ENCODE results near the gene TAS1R3. TPM values are rescaled to one million over a fixed set of nuclear protein-coding genes. Genes with fewer than 3 reads are reported as not detected.
A peak's percentile ranks its signal among the peaks of the same experiment; 100 is the strongest.

TAS1R3 gene
- total and polyA plus RNA-seq, 4 donors: 0.19 to 0.36 (median 0.33) TPM; not detected in 1

DNA sequence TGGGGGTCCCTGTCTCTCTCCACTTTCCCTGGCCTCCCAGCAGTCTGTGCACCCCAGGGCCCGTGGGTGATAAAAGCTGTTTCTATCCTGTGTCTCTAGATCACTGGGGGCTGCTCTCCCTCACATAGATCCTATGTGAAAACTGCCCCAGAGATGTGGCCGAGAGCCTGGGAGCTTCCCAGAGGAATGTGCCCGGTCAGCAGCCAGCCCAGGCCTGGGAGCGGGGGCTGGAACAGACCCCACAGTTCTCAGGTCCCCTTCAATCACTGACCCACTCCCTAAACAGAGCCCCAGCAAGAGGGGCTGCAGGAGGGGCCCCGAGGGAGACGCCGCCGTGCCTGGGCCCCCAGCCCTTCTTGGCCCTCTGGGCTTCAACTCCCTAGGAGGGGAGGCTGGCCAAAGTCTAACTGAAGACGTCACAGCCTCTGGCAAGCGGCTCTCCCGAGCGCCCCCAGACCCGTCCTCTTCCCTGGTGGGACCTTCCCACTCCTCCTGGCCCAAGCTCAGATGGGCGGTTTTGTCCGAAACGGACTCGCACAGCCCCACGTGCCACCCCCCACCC lies 26.9 kb downstream of the TAS1R3 start:
- H3K27me3 ChIP-seq (ENCODE audit: control insufficient read depth in 4 of 4, insufficient read depth in 4 of 4, low read length in 3 of 4): no peaks in the 10 kb centered on the region
- no peak overlapping the region for H3K9ac ChIP-seq (ENCODE audit: low read depth in 1 of 2, low read length in 2 of 2)
- peaks cover 0 to 11% (median 4%) of the 10 kb centered on the region in 4 donors for H3K4me1 ChIP-seq (ENCODE audit: control insufficient read depth in 4 of 4, insufficient read depth in 4 of 4, low read length in 3 of 4)
- peak overlapping the region; percentile 25 to 63 for H3K27ac ChIP-seq (ENCODE audit: low read depth in 1 of 2, low read length in 2 of 2)
- H3K4me3 ChIP-seq (ENCODE audit: low read depth in 1 of 3, low read length in 3 of 3): peak overlapping the region in 1 of 3 donors; percentile 37
- DNase-seq (ENCODE audit: low spot score): no peak
- no peaks in the 10 kb centered on the region for H3K9me3 ChIP-seq (ENCODE audit: control insufficient read depth in 4 of 4, low read length in 3 of 4)
- WGBS: 30% methylated on average over 18 of the region's 18 CpGs
- H3K36me3 ChIP-seq (ENCODE audit: control insufficient read depth in 4 of 4, insufficient read depth in 3 of 4, low read depth in 1 of 4, low read length in 3 of 4): no peaks in the 10 kb centered on the region
- TF ChIP-seq, protein P1, sequence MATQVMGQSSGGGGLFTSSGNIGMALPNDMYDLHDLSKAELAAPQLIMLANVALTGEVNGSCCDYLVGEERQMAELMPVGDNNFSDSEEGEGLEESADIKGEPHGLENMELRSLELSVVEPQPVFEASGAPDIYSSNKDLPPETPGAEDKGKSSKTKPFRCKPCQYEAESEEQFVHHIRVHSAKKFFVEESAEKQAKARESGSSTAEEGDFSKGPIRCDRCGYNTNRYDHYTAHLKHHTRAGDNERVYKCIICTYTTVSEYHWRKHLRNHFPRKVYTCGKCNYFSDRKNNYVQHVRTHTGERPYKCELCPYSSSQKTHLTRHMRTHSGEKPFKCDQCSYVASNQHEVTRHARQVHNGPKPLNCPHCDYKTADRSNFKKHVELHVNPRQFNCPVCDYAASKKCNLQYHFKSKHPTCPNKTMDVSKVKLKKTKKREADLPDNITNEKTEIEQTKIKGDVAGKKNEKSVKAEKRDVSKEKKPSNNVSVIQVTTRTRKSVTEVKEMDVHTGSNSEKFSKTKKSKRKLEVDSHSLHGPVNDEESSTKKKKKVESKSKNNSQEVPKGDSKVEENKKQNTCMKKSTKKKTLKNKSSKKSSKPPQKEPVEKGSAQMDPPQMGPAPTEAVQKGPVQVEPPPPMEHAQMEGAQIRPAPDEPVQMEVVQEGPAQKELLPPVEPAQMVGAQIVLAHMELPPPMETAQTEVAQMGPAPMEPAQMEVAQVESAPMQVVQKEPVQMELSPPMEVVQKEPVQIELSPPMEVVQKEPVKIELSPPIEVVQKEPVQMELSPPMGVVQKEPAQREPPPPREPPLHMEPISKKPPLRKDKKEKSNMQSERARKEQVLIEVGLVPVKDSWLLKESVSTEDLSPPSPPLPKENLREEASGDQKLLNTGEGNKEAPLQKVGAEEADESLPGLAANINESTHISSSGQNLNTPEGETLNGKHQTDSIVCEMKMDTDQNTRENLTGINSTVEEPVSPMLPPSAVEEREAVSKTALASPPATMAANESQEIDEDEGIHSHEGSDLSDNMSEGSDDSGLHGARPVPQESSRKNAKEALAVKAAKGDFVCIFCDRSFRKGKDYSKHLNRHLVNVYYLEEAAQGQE (IDR thresholded peaks at IDR 0.05): no peak
- no peak for TF ChIP-seq TAF1 (conservative IDR thresholded peaks at IDR 0.05)
- no peak for TF ChIP-seq FOXA1 (IDR thresholded peaks at IDR 0.05)
- TF ChIP-seq RXRA (IDR thresholded peaks at IDR 0.05): no peak
- TF ChIP-seq RAD21 (IDR thresholded peaks at IDR 0.05): no peak
- TF ChIP-seq HNF4A (conservative IDR thresholded peaks at IDR 0.05): no peak
- TF ChIP-seq, protein P2, sequence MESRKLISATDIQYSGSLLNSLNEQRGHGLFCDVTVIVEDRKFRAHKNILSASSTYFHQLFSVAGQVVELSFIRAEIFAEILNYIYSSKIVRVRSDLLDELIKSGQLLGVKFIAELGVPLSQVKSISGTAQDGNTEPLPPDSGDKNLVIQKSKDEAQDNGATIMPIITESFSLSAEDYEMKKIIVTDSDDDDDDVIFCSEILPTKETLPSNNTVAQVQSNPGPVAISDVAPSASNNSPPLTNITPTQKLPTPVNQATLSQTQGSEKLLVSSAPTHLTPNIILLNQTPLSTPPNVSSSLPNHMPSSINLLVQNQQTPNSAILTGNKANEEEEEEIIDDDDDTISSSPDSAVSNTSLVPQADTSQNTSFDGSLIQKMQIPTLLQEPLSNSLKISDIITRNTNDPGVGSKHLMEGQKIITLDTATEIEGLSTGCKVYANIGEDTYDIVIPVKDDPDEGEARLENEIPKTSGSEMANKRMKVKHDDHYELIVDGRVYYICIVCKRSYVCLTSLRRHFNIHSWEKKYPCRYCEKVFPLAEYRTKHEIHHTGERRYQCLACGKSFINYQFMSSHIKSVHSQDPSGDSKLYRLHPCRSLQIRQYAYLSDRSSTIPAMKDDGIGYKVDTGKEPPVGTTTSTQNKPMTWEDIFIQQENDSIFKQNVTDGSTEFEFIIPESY (IDR thresholded peaks at IDR 0.05): no peak
- TF ChIP-seq EGR1 (IDR thresholded peaks at IDR 0.05; ENCODE audit: low read depth in 2 of 2): no peak

DNA sequence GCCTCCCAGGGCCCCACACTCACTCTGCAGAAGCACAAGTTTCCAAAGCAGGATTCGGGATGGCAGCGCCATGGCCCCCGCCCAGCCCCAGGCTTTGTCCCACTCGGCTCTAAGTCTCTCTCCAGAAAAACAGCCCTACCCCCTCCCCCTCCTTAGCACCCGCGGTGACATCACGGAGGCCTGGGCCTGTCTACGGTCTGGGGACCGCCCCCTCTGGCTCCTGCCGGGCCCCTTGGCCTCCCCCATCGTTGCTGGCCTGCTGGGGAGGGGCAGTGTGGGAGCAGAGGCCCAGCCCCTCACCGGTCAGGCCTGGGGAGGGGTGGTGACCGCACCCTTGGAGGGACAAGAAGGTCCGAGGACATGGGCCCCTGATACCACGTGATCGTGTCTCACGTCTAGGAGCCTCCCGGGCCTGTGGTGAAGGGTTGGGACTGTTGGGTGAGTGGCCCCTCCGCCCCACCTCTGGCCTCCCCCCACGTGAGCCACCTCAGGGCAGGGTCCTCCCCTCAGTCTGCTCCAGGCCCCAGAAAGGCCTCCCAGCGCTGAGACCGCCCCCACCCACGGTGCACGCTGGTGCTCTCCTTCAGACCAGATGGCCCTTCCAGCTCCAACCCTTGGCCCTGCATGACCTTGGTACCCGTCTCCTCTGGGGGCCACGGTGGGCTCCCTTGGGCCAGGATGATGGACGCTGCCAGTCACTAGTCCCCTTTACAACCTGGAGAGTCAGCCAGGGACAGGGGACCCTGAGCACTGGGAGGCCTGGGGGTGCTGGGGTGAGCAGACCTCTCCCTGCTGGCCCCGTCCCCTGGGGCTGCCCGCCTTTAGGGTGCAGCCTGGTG lies 27.6 kb downstream of the TAS1R3 start, which contains the start of gene MXRA8:
MXRA8 (minus strand) TSS at position 123 of the 839 bp plus-strand sequence; CDS start at position 72, 51 bp downstream.
- peak within 1 kb of the TSS; percentile 25 to 63 for H3K27ac ChIP-seq (ENCODE audit: low read depth in 1 of 2, low read length in 2 of 2)
- no peak within 1 kb of the TSS for H3K9ac ChIP-seq (ENCODE audit: low read depth in 1 of 2, low read length in 2 of 2)

DNA sequence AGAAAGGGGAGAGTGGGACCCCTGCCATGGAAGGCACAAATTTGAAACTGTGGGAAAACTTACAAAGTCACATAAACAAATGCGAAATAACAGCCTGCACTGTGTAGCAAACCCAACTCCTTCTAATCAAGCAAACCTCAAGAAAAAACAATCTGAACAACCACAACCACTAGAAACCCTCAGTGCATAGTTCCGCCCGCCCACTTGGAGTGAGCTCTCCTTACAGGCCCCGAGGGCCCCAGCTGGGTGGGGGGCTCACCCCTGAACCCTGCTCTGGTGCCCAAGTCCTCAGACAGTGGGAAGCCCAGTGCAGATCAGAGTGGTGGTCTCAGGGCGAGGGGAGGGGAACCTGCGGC lies 28.2 kb downstream of the TAS1R3 start:
- Histone ChIP-seq H3K9me3 (ENCODE audit: control insufficient read depth in 4 of 4, low read length in 3 of 4) (no peaks in the 10 kb centered on the region), H3K27ac (ENCODE audit: low read depth in 1 of 2, low read length in 2 of 2) (no peak overlapping the region), H3K4me1 (ENCODE audit: control insufficient read depth in 4 of 4, insufficient read depth in 4 of 4, low read length in 3 of 4) (peaks cover 0 to 9% (median 1%) of the 10 kb centered on the region in 4 donors), H3K36me3 (ENCODE audit: control insufficient read depth in 4 of 4, insufficient read depth in 3 of 4, low read depth in 1 of 4, low read length in 3 of 4) (no peaks in the 10 kb centered on the region), H3K9ac (ENCODE audit: low read depth in 1 of 2, low read length in 2 of 2) (no peak overlapping the region), H3K27me3 (ENCODE audit: control insufficient read depth in 4 of 4, insufficient read depth in 4 of 4, low read length in 3 of 4) (no peaks in the 10 kb centered on the region), H3K4me3 (ENCODE audit: low read depth in 1 of 3, low read length in 3 of 3) (no peak overlapping the region)
- DNase-seq (ENCODE audit: low spot score): no peak
- no peak for TF ChIP-seq RAD21 (IDR thresholded peaks at IDR 0.05)
- TF ChIP-seq, protein P3, sequence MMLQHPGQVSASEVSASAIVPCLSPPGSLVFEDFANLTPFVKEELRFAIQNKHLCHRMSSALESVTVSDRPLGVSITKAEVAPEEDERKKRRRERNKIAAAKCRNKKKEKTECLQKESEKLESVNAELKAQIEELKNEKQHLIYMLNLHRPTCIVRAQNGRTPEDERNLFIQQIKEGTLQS (IDR thresholded peaks at IDR 0.05): no peak
- no peak for TF ChIP-seq EGR1 (IDR thresholded peaks at IDR 0.05; ENCODE audit: low read depth in 2 of 2)
- TF ChIP-seq FOXA2 (IDR thresholded peaks at IDR 0.05): no peak
- TF ChIP-seq, protein P4, sequence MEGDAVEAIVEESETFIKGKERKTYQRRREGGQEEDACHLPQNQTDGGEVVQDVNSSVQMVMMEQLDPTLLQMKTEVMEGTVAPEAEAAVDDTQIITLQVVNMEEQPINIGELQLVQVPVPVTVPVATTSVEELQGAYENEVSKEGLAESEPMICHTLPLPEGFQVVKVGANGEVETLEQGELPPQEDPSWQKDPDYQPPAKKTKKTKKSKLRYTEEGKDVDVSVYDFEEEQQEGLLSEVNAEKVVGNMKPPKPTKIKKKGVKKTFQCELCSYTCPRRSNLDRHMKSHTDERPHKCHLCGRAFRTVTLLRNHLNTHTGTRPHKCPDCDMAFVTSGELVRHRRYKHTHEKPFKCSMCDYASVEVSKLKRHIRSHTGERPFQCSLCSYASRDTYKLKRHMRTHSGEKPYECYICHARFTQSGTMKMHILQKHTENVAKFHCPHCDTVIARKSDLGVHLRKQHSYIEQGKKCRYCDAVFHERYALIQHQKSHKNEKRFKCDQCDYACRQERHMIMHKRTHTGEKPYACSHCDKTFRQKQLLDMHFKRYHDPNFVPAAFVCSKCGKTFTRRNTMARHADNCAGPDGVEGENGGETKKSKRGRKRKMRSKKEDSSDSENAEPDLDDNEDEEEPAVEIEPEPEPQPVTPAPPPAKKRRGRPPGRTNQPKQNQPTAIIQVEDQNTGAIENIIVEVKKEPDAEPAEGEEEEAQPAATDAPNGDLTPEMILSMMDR (IDR thresholded peaks at IDR 0.05; ENCODE audit: low read depth, low read length, missing input control): no peak
- no peak for TF ChIP-seq SP1 (IDR thresholded peaks at IDR 0.05)
- no peak for TF ChIP-seq TAF1 (conservative IDR thresholded peaks at IDR 0.05)
- TF ChIP-seq, protein P1 (IDR thresholded peaks at IDR 0.05): no peak
- no peak for TF ChIP-seq HNF4G (IDR thresholded peaks at IDR 0.05)
- 72% methylated on average over 6 of the region's 6 CpGs for WGBS

More for the DNA sequence above, 27.6 kb downstream of the TAS1R3 start, which contains the start of gene MXRA8:
- Histone ChIP-seq H3K27me3 (ENCODE audit: control insufficient read depth in 4 of 4, insufficient read depth in 4 of 4, low read length in 3 of 4) (no peaks in the 10 kb centered on the region), H3K36me3 (ENCODE audit: control insufficient read depth in 4 of 4, insufficient read depth in 3 of 4, low read depth in 1 of 4, low read length in 3 of 4) (no peaks in the 10 kb centered on the region), H3K4me1 (ENCODE audit: control insufficient read depth in 4 of 4, insufficient read depth in 4 of 4, low read length in 3 of 4) (peaks cover 0 to 11% (median 2%) of the 10 kb centered on the region in 4 donors), H3K9me3 (ENCODE audit: control insufficient read depth in 4 of 4, low read length in 3 of 4) (no peaks in the 10 kb centered on the region), H3K4me3 (ENCODE audit: low read depth in 1 of 3, low read length in 3 of 3) (peak within 1 kb of the TSS in 1 of 3 donors; percentile 37)
- WGBS: 45% methylated on average over 29 of the region's 29 CpGs
- no peak for DNase-seq (ENCODE audit: low spot score)
- TF ChIP-seq FOXA1 (IDR thresholded peaks at IDR 0.05) (no peak), NR2F2 (IDR thresholded peaks at IDR 0.05) (peak; percentile 23), YY1 (IDR thresholded peaks at IDR 0.05) (no peak)

Data from liver (tissue), 9 donors.